ENCODE measurements around the gene ATP6V0A1. TPM values are rescaled to one million over a fixed set of nuclear protein-coding genes. Genes with fewer than 3 reads are reported as not detected.

ATP6V0A1 gene
- total and polyA plus RNA-seq, 2 of the 4 experiments (the other 2 are of a cell fraction): 18.8 to 34.0 TPM

- Histone ChIP-seq H3K4me2 (ENCODE audit: low read depth, low read length) (no peak overlapping the region), H4K91ac (ENCODE audit: insufficient read depth, low read depth, low read length) (no peak overlapping the region), H3K9ac (ENCODE audit: low read depth, low read length) (no peak overlapping the region), H4K20me1 (ENCODE audit: insufficient read depth, low read length) (no peaks in the 10 kb centered on the region), H2BK15ac (ENCODE audit: low read depth, low read length) (no peak overlapping the region), H3K23ac (ENCODE audit: low read depth, low read length) (no peak overlapping the region), H4K5ac (ENCODE audit: low read depth, low read length) (no peak overlapping the region), H2BK5ac (ENCODE audit: low read depth, low read length, poor library complexity, severe bottlenecking) (no peak overlapping the region), H2AK5ac (ENCODE audit: low read depth, low read length) (no peak overlapping the region), H3K56ac (ENCODE audit: extremely low read depth, insufficient read depth, low read length) (no peak overlapping the region), H3K4me1 (ENCODE audit: control insufficient read depth, insufficient read depth, low read length) (no peaks in the 10 kb centered on the region; the same call in 1 of the 2 replicates), H2BK120ac (ENCODE audit: low read depth, low read length) (no peak overlapping the region), H3K18ac (ENCODE audit: low read depth, low read length) (no peak overlapping the region), H3K79me1 (ENCODE audit: low read depth in 1 of 2, low read length in 2 of 2) (no peaks in the 10 kb centered on the region), H2BK20ac (ENCODE audit: low read depth, low read length) (no peak overlapping the region), H3K4ac (ENCODE audit: low read depth, low read length) (no peak overlapping the region), H3K9me1 (ENCODE audit: insufficient read depth, low read length) (no peaks in the 10 kb centered on the region), H3K14ac (replicated peaks; ENCODE audit: low read depth, low read length) (no peak overlapping the region), H3K9me3 (ENCODE audit: control insufficient read depth, insufficient read depth, low read length) (no peaks in the 10 kb centered on the region), H3K36me3 (ENCODE audit: control insufficient read depth, insufficient read depth, low read length) (no peaks in the 10 kb centered on the region), H2AFZ (replicated peaks; ENCODE audit: low read length, poor library complexity) (no peak overlapping the region), H3K4me3 (ENCODE audit: insufficient read depth, low read depth, low read length) (no peak overlapping the region), H2AK9ac (replicated peaks; ENCODE audit: low read depth, low read length, poor library complexity) (no peak overlapping the region), H3K27me3 (ENCODE audit: control insufficient read depth, insufficient read depth, low read length) (no peaks in the 10 kb centered on the region), H4K8ac (ENCODE audit: low read depth in 2 of 2, low read length in 2 of 2) (no peak overlapping the region), H3K27ac (ENCODE audit: insufficient read depth, low read length) (no peak overlapping the region)
- BruUV-seq (replicated peaks): no TSS peak
- no peak for ATAC-seq (ENCODE audit: low read depth)
- dilution Hi-C loops (cut with HindIII; ENCODE audit: low sequenced_read_pairs, unreplicated experiment): no loop called here
- ChIA-PET POLR2A (ENCODE audit: unreplicated experiment) (no interaction called here), CTCF (interaction anchor here (0.9 kb wide), 1 partner anchor 18 kb away, joined by 3 read pairs; no protein-coding TSS in a partner anchor)
- TF ChIP-seq RFX5 (IDR thresholded peaks at IDR 0.05; ENCODE audit: low read depth, low read length): no peak
- TF ChIP-seq NFE2L2 (IDR thresholded peaks at IDR 0.05; ENCODE audit: low read depth, low read length): no peak
- TF ChIP-seq MAFK (IDR thresholded peaks at IDR 0.05; ENCODE audit: low read depth, low read length): no peak
- no peak for TF ChIP-seq CTCF (conservative IDR thresholded peaks at IDR 0.05; ENCODE audit: low read depth, low read length)
- no peak for TF ChIP-seq USF2 (IDR thresholded peaks at IDR 0.05; ENCODE audit: low read depth, low read length)
- TF ChIP-seq POLR2A (IDR thresholded peaks at IDR 0.05; ENCODE audit: low read depth, low read length): no peak
- TF ChIP-seq RCOR1 (IDR thresholded peaks at IDR 0.05; ENCODE audit: insufficient replicate concordance, low read length): no peak
- no peak for TF ChIP-seq MAZ (IDR thresholded peaks at IDR 0.05; ENCODE audit: borderline replicate concordance, low read depth, low read length)
- no peak for TF ChIP-seq CHD1 (IDR thresholded peaks at IDR 0.05; ENCODE audit: low read depth, low read length)
- no peak for TF ChIP-seq MXI1 (IDR thresholded peaks at IDR 0.05; ENCODE audit: borderline replicate concordance, low read depth, low read length)
- TF ChIP-seq RAD21 (IDR thresholded peaks at IDR 0.05; ENCODE audit: low read length): no peak
- in situ Hi-C loops (cut with MboI; ENCODE audit: low sequenced_read_pairs): no loop called here
- 62% methylated on average over 4 of the region's 7 CpGs; no CpG with 5 or more reads in 1 of the 2 experiments for WGBS, 2 experiments (ENCODE audit: extremely low coverage in 2 of 2, insufficient read length in 1 of 2)
- no peak for DNase-seq
- intact Hi-C loops (cut with micrococcal nuclease): no loop called here
Observed at GRCh38 chr17:42441371-42442195, 17.1 kb upstream of the ATP6V0A1 start.

Data from IMR-90 (cell line).